Amygdala (tissue), 56 donors: ENCODE results near the gene TLE6.
"Not testable (repeated sequence)": the region's sequence is repeated elsewhere in the genome, so short reads cannot be mapped to it uniquely, and the experiment has no call there.

Source experiments
- DNase-seq, 56 donors: peaks; one replicate each; lab custom pipeline; 2025; lab: John Stamatoyannopoulos, UW

TLE6 gene

GRCh38 chr19:2997720-2998119 lies 20.4 kb downstream of the TLE6 start:
- DNase-seq = no peak

- no peak for DNase-seq
Observed at GRCh38 chr19:2998642-2999041, 21.3 kb downstream of the TLE6 start.

- DNase-seq = no peak
Observed at GRCh38 chr19:3001235-3001800, 24.0 kb downstream of the TLE6 start.

GRCh38 chr19:3003046-3003445 lies 25.7 kb downstream of the TLE6 start:
- peak in 1 of 56 donors; percentile 2 for DNase-seq

GRCh38 chr19:3004522-3004921 lies 27.2 kb downstream of the TLE6 start:
- DNase-seq = no peak

- DNase-seq = no peak
Observed at GRCh38 chr19:3005345-3005744, 28.0 kb downstream of the TLE6 start.

GRCh38 chr19:3006075-3006767 lies 28.9 kb downstream of the TLE6 start:
- DNase-seq = peak in 3 of 56 donors; percentile 10 to 51 (median 17)

- DNase-seq = no peak
Observed at GRCh38 chr19:3007975-3008374, 30.6 kb downstream of the TLE6 start.

- DNase-seq = no peak
Observed at GRCh38 chr19:3008994-3009393, 31.6 kb downstream of the TLE6 start.

- DNase-seq = no peak
Observed at GRCh38 chr19:3010871-3011270, 33.5 kb downstream of the TLE6 start.

GRCh38 chr19:3012059-3012458 lies 34.7 kb downstream of the TLE6 start:
- DNase-seq = not testable (repeated sequence)

- DNase-seq = no peak
Observed at GRCh38 chr19:3012621-3013262, 35.4 kb downstream of the TLE6 start.

- DNase-seq = no peak
Observed at GRCh38 chr19:3013263-3013725, 35.9 kb downstream of the TLE6 start.

GRCh38 chr19:3014135-3014534 lies 36.8 kb downstream of the TLE6 start:
- no peak for DNase-seq

GRCh38 chr19:3015126-3016057 lies 38.0 kb downstream of the TLE6 start:
- no peak for DNase-seq

GRCh38 chr19:3017923-3018322 lies 40.6 kb downstream of the TLE6 start:
- no peak for DNase-seq

- no peak for DNase-seq
Observed at GRCh38 chr19:3019211-3019854, 42.0 kb downstream of the TLE6 start.

- peak in 5 of 56 donors; percentile 1 to 33 (median 12) for DNase-seq
Observed at GRCh38 chr19:3020321-3020960, 43.1 kb downstream of the TLE6 start.

- no peak for DNase-seq
Observed at GRCh38 chr19:3024509-3024869, 47.1 kb downstream of the TLE6 start.
